ENCODE data around the gene PCDHGC5.

- TF ChIP-seq CTCF (IDR thresholded peaks at IDR 0.05) (no peak), POLR2A (IDR thresholded peaks at IDR 0.05) (no peak)
Measured at GRCh38 chr5:141494761-141495452, 6.0 kb downstream of the PCDHGC5 start.
